AG20443 (cell line): ENCODE measurements around the gene MEGF6.

Experiments used
- DNase-seq: peaks from one replicate; pipeline ENCODE4 v3.0.0; 2012; ENCODE audit warnings: low spot score, mixed read lengths

MEGF6 gene

DNA sequence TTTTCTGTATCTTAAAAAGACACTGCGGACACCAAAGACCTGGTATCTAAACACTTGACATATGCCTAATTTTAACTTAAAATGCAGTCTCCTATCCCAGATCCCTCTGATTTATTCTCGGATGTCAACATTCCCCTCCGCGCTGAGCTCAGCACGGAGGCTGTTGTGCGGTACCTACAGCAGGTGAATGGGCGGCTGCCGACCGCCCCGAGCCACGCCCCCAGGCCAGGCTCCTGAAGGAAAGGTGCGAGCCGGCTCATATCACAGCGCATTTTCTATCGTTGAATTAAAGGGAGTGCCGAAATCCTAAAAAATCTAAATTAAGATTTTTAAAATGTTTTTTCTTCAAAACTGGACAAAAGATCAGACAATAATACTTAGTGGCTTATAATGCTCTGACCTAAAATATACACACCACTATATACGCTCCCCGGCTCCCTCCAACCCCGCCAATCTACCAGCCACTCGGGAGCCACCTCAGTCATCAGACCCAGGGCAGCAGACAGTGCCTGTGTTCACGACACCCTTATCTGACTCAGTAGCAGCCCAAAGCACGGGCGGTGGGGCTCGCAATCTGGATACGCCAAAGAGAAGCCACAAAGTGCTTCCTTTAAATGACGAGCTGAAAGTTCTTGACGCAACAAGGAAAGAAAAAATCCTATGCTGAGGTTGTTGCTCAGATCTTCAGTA is 34.5 kb upstream of the MEGF6 start:
- no peak for DNase-seq

DNA sequence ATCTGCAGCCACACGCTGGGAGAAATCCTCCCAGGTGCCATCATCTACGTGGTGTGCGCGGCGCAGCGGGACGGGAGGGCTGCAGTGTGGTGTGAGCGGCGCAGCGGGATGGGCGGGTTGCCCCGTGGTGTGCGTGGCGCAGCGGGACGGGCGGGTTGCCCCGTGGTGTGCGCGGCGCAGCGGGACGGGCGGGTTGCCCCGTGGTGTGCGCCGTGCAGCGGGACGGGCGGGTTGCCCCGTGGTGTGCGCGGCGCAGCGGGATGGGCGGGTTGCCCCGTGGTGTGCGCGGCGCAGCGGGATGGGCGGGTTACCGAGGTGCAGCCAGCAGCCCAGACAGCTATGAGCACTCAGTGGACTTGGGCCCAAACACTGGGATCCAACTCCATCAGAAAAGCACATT is 33.9 kb upstream of the MEGF6 start:
- no peak for DNase-seq

DNA sequence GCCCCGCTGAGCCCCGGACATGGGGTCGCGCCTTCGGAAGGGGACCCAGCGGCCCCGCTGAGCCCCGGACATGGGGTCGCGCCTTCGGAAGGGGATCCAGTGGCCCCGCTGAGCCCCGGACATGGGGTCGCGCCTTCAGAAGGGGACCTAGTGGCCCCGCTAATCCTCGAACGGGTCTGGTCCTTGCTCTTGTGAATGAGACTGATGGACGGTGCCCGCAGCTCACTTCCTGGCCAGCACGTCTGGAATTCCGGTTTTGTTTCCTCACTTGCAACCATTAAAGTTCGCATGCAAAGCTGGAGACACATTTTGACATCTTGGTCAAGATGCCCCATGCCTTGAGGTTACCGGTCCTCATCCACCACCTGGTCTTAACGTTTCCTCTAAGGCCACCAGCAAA is 33.0 kb upstream of the MEGF6 start:
- no peak for DNase-seq

DNA sequence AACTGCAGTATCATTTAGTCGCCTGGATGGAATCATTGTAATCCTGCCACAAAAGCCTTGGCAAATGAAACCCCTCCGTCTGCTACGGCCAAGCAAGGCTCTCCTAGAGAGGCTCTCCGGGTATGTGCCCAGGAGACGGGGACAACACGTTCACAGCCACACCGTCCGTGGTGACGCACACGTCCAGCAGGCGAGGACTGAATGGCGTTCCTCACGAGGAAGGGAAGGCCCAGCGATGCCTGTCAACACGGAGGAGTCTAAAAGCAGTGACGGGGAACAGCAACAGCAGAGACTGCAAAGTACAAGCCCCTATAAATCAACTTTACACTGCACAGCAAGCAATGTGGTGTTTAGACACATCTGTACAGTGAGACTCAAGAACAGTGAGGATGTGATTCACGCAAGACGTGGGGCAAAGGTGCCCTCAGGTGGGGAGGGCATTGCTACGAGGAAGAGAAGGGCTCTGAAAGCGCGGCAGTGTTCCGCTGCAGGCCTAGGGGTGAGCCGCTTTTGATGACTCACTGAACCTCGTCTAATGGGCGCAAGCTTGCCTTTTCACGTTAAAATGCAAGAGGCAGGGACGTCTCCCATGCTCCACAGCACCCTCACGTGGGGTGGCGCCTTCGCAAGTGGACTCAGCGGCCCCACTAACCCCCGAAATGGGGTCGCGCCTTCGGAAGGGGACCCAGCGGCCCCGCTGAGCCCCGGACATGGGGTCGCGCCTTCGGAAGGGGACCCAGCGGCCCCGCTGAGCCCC is 31.8 kb upstream of the MEGF6 start:
- DNase-seq = no peak

DNA sequence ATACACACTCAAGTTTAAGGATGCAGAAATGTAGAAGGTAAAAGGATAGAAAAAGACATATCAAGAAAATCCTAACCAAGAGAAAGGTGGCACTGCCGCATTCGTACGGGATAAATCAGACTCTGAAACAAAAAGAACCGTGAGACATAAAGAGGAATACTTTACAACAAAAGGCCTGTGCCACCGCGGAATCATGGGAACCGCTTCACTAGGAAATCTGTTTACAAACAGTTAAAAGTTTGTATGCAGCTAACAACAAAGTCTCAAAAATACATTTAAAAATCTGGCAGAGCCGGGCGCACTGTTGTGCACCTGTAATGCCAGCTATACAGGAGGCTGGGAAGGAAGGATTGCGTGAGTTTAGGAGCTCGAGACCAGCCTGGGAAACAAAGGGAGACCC is 30.5 kb upstream of the MEGF6 start:
- no peak for DNase-seq

DNA sequence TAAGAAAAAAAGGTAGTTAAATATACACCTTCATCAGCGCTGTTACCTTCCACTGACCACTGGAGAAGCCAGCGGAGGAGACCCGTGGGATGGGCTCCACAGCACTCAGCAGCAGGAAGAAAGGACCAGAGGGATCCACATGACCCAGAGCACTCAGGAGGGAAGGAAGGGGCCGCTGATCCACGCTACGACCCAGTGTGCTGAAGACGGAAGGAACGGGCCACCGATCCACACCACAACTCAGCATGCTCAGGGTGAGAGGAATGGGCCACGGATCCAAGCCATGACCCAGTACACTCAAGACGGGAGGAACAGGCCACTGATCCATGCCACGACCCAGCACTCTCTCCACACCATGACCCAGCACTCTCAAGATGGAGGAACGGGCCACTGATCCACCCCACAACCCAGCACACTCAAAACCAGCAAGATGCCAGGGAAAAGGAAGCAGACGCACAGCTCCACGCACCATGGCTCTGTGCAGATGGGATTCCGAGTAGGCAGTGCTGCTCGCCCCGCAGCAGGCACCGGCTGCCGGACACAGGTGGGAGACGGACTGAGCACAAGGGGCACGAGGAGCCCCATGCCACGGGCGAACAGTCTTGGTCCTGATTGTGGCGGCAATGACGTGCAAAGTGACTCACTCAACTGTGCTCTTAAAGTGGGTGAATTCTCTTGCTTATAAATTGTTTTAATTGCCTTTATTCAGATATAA is 29.9 kb upstream of the MEGF6 start:
- no peak for DNase-seq

DNA sequence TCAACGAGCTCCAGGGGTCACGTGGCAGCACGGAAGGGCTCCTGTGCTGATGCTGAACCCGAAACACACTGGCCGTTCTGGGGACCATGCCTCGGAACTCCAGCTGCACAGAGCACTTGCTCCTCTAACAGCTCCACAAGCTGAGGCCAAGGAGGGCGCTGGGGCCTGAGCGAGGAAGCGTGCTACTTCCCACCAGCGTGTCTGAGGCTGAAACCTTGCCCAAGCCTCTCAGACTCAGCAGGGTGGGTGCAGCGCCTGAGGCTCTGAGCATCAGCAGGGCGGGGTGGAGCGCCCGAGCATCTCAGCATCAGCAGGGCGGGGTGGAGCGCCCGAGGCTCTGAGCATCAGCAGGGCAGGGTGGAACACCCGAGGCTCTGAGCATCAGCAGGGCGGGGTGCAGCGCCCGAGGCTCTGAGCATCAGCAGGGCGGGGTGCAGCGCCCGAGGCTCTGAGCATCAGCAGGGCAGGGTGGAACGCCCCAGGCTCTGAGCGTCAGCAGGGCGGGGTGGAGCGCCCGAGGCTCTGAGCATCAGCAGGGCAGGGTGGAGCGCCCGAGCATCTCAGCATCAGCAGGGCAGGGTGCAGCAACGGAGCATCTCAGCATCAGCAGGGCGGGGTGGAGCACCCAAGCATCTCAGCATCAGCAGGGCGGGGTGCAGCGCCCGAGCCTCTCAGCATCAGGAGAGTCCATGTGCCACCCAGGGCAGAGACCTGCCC is 29.0 kb upstream of the MEGF6 start:
- no peak for DNase-seq

DNA sequence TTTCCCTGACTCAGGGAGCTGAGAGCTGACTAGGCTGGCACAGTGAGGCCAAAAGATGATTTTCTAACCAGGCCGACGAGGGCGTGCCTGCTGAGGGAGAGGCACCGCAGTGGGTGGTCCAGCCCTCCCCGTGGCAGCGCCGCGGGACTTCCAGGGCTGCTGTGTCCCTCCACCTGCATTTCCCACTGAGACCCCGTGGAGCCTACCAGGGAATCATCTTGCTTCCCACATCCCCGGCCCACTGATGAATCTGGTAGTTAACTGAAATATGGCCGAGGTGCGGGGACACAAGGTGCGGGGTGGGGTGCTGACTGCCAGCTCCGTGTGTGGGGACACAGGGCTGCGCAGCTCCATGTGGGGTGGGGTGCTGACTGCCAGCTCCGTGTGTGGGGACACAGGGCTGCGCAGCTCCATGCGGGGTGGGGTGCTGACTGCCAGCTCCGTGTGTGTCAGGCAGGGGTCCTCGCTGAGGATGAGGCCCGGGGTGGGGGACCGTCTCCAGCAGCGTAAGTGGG is 28.1 kb upstream of the MEGF6 start:
- no peak for DNase-seq

DNA sequence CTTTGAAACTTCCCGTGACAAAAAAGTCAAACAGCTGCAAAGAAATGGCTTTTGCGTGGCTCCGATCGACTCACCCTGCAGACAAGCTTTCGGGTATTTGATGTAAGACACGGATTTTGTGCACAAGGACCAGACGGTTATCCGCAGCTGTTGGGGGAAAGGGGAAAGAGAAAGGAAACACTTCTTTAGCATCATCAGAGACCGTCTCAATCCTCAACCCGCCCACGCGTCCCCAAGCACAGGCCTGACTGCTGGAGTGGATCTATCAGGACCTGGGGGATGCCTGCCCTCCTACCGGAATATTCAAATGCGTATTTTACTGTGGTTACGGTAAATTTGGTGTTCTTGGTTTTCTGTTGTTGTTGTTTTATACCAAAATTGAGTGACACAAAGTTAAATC is 27.4 kb upstream of the MEGF6 start:
- no peak for DNase-seq

DNA sequence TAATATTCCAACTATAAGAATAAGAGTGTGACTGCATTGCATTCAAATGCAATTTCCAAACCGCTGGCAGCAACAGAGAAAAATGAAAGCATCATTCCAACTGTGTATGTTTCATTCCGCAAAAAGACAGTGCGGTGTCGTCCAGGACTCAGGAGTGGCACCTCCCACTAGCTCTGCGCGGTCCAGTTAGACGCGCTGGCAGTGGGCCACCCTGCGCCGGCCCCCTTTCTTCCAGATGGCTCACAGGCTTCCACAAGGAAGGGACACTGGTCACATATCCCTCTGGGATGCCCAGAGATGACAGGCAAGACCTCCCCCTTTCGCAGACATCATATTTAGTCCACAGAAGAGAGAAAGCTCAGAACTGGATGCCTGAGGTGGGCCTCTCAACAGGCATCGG is 26.7 kb upstream of the MEGF6 start:
- no peak for DNase-seq

DNA sequence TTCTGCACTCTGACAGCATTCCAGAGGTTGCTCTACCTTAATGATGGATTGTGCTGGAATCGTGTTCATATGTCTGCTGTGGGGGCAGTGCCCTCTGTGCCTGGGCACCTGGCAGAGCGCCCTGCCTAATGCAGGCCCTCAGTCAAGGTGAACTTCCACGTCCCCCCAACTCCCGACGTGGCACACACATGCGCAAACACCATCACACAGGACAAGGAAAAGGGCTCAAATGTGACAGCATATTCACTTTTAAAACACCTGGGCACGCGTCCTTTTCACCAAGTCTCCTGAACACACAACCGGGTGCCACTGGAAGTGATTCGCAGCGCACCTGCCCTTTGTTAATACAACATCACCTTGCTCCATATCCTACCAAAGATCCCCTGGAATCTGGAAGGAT is 25.2 kb upstream of the MEGF6 start:
- no peak for DNase-seq

DNA sequence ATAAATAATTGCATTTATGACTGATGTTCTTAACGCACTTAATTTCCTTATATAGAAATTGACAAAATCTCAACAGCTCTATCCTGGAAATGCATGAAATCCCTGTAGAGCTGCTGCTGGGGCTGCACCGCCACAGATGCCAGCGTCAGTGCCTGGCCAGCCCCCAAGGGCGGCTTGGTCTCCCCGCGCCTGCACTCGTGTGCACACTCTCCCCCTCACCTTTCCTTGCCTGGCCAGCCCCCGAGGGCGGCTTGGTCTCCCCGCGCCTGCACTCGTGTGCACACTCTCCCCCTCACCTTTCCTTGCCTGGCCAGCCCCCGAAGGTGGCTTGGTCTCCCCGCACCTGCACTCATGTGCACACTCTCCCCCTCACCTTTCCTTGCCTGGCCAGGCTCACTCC is 24.8 kb upstream of the MEGF6 start:
- DNase-seq = no peak

DNA sequence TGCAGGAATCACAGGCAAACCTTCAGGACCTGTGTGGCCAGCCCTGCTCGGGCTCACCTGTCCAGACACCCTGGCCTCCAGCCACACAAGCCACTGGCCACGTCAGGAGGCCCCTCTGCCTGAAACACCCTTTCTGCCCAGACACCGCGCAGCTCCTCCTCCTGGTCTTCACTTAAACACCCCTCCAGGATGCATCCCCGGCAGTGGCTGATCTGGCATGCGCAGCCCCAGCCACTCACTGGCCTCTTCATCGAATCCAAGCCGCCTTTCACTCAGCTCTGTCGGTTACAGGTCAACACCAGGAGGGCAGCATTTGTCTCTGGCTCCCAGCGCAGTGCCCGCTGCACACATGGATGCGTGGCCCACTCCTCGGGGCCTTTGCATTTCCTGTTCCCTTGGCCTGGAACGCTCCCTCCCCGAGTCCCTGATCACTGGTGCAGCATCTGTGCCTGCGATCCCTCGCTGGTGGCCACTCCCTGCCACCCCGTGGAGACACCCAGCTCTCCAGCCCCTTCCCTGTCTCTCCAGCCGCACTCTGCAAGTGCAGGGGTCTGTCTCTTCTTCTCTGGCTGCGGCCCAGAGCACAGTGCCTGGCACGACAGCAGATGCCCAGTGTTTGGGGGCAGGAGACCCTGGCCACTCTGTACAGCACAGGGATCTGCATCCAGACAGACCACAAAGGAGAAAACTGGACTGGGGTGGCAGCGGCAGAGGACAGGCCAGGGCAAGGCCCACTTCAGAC is 22.9 kb upstream of the MEGF6 start:
- DNase-seq = no peak

DNA sequence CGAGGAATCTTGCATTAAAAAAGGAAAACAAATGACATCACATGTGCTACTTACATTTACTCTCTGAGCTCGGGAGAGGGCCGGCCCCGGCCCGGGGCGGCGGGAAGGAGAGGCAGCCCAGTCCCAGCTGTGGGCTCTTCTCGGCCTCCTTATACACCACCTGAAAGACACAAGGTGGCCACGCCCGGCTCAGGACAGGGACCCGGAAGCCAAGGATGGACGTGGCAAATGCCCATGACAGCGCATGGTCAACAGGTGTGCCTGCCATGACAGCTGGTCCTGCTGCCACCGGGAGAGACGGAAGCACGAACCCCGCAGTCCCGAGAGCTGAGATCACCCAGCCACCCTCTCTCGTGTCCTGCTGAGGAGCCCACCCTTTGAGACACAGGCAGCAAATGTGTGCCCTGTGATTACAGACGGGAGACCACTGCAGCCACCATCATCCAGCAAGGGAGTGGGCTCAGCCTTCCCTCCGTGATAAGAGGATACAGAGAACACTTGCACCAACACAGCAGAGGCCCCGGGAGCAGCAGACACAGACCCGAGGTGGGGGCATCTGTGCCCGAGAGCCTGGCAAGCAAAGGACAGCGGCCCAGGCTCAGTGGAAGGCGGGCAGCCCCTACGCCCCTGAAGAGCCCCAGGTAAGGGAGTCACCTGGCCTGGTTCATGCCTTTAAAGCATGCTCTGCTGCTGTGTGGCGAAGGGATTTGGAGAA is 22.2 kb upstream of the MEGF6 start:
- no peak for DNase-seq

DNA sequence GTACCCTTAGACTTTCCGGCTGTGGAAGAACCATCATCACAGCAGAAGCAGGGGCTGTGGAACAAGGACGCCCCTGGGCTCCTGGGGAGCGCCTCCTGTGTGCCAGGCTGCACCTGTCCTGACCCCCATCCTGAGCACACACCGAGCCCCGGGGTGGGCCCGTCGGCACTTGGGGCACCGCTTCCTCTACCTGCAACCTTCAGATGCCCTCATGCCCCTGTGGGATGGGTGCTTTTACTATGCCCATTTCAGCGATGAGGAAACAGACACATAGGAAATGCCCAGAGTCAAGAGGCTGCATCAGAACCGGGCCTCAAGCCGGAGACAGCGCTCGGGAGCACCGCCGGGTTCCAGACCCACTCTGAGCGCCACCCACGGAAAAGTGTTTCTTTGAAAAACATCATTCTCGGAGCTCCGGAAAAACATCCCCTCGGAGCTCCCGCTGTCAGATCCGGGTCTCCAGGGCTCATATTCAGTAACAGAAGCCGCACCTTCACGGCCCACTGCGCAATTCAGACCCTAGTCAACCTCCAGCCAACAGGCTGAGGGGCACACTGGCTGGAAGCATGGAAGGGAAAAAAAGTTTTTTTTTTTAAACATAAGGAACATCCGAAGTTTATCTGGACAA is 21.5 kb upstream of the MEGF6 start:
- no peak for DNase-seq

DNA sequence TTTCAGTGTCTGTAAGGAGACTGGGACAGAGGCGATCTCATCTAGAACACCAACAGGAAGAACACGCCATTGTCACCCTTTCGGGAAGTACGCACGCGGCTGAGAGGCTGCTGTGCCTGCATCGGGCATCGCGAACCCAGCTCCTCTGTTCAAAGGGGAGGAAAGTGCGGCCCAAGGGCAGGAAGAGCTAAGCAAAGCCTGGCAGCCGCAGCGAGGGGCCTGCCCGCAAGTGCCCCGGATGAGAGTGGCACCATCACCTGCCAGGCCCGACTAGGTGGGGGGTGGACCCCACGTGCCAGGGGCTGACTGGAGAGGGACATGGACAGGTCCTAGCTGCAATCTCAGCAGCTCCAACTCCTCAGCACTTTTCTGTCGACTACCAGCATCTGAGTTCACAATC is 21.0 kb upstream of the MEGF6 start:
- DNase-seq = no peak

DNA sequence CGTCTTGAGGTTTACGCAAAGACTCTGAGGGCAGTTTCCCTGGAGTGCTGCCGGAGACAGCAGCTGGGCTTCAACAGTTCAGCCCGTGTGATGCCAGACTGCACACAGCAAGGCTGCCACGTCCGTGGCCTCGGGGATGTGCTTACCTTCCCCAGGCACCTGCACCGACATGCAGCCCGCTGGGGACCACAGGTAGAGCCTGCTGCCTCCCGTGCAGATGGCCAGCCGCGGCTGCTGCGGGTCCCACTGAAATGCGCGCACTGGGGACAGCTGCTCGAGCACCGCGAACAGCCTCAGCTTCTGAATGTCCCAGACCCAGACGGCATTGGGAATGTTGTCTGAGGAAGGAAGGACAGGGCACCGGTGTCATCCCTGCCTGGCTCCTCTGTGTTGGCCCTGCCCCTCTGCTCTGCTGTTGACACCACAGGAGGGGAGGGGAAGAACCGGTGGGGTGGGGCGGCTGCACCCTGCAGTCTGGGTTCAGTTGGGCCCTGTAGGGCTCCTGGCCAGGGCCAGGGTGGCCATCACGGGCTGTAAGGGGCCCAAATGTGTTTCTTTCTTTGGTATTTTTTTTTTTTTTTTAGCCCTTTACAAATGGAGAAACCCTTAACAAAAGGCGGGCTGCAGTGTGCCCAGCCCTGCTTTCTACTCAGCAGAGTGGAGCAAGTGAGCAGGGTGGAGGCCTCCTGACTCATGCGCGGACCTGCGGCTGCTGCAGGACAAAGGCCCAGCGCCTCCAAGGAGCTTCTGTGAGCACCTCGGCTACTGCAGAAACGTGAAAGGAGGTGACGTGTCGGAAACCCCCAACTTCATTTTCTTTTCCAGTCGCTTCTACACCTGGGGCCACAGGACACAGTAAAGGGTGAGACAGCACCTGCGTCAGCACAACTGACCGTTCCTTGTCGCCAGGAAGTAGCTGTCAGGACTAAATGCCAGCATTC is 20.3 kb upstream of the MEGF6 start:
- no peak for DNase-seq

DNA sequence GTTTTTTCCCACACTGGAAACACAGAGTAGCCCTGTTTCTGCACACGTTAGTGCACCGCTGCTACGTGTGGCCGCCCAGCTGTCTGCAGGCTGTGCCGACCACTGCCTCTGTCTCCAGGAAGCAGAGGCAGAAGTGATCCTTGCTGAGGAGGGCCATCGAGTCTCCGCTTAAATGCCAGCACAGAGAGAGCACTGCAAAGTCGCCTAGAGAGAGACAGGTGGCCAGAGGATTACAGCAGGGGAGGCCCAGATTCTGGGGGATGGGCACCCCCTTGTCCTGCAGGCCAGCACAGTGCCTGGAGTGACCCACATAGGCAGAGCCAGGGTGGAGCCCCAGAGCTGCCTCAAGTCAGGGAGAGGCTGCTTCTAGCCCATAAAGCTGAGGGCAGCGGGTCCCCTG is 19.6 kb upstream of the MEGF6 start:
- no peak for DNase-seq

DNA sequence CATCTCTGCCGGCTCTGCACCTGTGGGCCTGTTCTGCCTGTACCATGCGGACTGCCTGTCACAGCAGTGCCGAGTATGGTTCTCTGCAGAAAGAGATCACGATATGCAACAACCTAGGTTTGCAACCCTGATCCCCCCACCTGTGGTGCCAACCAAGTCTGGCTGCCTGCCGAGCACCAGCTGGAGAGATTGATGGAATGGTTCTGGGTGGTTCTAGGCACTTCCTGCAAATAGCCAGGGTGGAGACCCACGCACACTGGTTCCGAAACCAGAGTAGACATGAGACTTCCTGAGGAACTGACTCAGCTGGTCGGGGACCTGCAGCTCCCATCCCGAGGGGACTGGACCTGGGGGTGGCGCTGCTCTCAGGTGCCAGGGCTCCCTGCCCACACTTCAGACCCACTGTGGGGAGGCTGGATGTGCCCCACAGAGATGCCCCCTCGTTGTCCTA is 18.9 kb upstream of the MEGF6 start:
- DNase-seq = no peak
